H9 (cell line): ENCODE data around the gene CDH13. TPM values are rescaled to one million over a fixed set of nuclear protein-coding genes. Genes with fewer than 3 reads are reported as not detected.

Experiments used
- DNase-seq: peaks from one replicate; pipeline ENCODE4 v3.0.0-alpha.2; 2017
- H2AFZ ChIP-seq: one replicate; pipeline ENCODE4 v1.6.1; 2013; ENCODE audit warnings: mild to moderate bottlenecking, low read length, control low read depth, moderate library complexity
- H2AK5ac ChIP-seq: 2 replicates; pipeline ENCODE4 v1.6.1; 2013; ENCODE audit warnings: low read length, control low read depth, mixed read lengths; ENCODE audit not compliant: insufficient read length
- H2BK120ac ChIP-seq: one replicate; pipeline ENCODE4 v1.6.1; 2013; ENCODE audit warnings: low read depth, mild to moderate bottlenecking, low read length, control low read depth, inconsistent platforms; ENCODE audit not compliant: poor library complexity, severe bottlenecking
- H2BK12ac ChIP-seq: 2 replicates; pipeline ENCODE4 v1.6.1; 2013; ENCODE audit warnings: low read length, control low read depth, mixed read lengths, low read depth; ENCODE audit not compliant: insufficient read length
- H2BK15ac ChIP-seq: 2 replicates; pipeline ENCODE4 v1.6.1; 2013; ENCODE audit warnings: low read depth, low read length, control low read depth
- H2BK20ac ChIP-seq: one replicate; pipeline ENCODE4 v1.6.1; 2013; ENCODE audit warnings: low read depth, mild to moderate bottlenecking, low read length, control low read depth, inconsistent platforms; ENCODE audit not compliant: poor library complexity, severe bottlenecking
- H2BK5ac ChIP-seq: 2 replicates; pipeline ENCODE4 v1.6.1; 2013; ENCODE audit warnings: low read length, control low read depth, mixed read lengths; ENCODE audit not compliant: insufficient read length
- H3K14ac ChIP-seq: 2 replicates; pipeline ENCODE4 v1.6.1; 2013; ENCODE audit warnings: low read length, control low read depth; ENCODE audit not compliant: insufficient read depth
- H3K18ac ChIP-seq: 2 replicates; pipeline ENCODE4 v1.6.1; 2013; ENCODE audit warnings: low read depth, mild to moderate bottlenecking, mixed read lengths, low read length, control low read depth; ENCODE audit not compliant: insufficient read length
- H3K23ac ChIP-seq: 2 replicates; pipeline ENCODE4 v1.6.1; 2013; ENCODE audit warnings: low read length, control low read depth, mixed read lengths, low read depth; ENCODE audit not compliant: insufficient read length
- H3K23me2 ChIP-seq: 2 replicates; pipeline ENCODE4 v1.6.1; 2013; ENCODE audit warnings: low read depth, mild to moderate bottlenecking, mixed read lengths, low read length, control low read depth; ENCODE audit not compliant: insufficient read length, poor library complexity, severe bottlenecking
- H3K27ac ChIP-seq: 2 replicates; pipeline ENCODE4 v1.5.1; 2013; ENCODE audit warnings: low read length, control low read depth, mixed read lengths, low read depth; ENCODE audit not compliant: insufficient read length
- H3K27me3 ChIP-seq: 2 replicates; pipeline ENCODE4 v1.6.1; 2013; ENCODE audit warnings: low read length, control low read depth, inconsistent platforms; ENCODE audit not compliant: insufficient read depth
- H3K4ac ChIP-seq: 2 replicates; pipeline ENCODE4 v1.6.1; 2013; ENCODE audit warnings: low read depth, mild to moderate bottlenecking, control low read depth, inconsistent platforms, low read length, moderate library complexity
- H3K4me1 ChIP-seq: 2 replicates; pipeline ENCODE4 v1.6.1; 2013; ENCODE audit warnings: low read length, control low read depth, inconsistent platforms; ENCODE audit not compliant: insufficient read depth
- H3K4me2 ChIP-seq: 2 replicates; pipeline ENCODE4 v1.6.1; 2013; ENCODE audit warnings: low read length, control low read depth, mixed read lengths; ENCODE audit not compliant: insufficient read length, insufficient read depth
- H3K56ac ChIP-seq: 2 replicates; pipeline ENCODE4 v1.6.1; 2013; ENCODE audit warnings: low read depth, mild to moderate bottlenecking, mixed read lengths, low read length, control low read depth; ENCODE audit not compliant: insufficient read length
- H3K79me1 ChIP-seq: 2 replicates; pipeline ENCODE4 v1.6.1; 2013; ENCODE audit warnings: low read depth, mild to moderate bottlenecking, moderate library complexity, low read length, control low read depth, inconsistent platforms; ENCODE audit not compliant: insufficient read depth, poor library complexity, severe bottlenecking
- H3K79me2 ChIP-seq: 2 replicates; pipeline ENCODE4 v1.6.1; 2013; ENCODE audit warnings: low read length, control low read depth, inconsistent platforms; ENCODE audit not compliant: insufficient read depth
- H3K9ac ChIP-seq: 2 replicates; pipeline ENCODE4 v1.6.1; 2013; ENCODE audit warnings: low read length, control low read depth, mixed read lengths; ENCODE audit not compliant: insufficient read length; ENCODE audit errors: extremely low read depth
- H3K9me3 ChIP-seq: one replicate; pipeline ENCODE4 v1.6.1; 2013; ENCODE audit warnings: low read depth, low read length, inconsistent platforms; ENCODE audit not compliant: control insufficient read depth
- H3T11ph ChIP-seq: one replicate; pipeline ENCODE4 v1.6.1; 2013; ENCODE audit warnings: mild to moderate bottlenecking, low read length, control low read depth, inconsistent platforms
- H4K20me1 ChIP-seq: one replicate; pipeline ENCODE4 v1.6.1; 2013; ENCODE audit not compliant: control insufficient read depth, insufficient read length, insufficient read depth
- H4K5ac ChIP-seq: 2 replicates; pipeline ENCODE4 v1.6.1; 2013; ENCODE audit warnings: low read depth, mild to moderate bottlenecking, mixed read lengths, low read length, control low read depth; ENCODE audit not compliant: insufficient read length
- H4K8ac ChIP-seq: replicated peaks from 2 replicates; pipeline ENCODE4 v1.6.1; 2013; ENCODE audit warnings: low read length, control low read depth, mixed read lengths, low read depth; ENCODE audit not compliant: insufficient read length
- H4K91ac ChIP-seq: 2 replicates; pipeline ENCODE4 v1.6.1; 2013; ENCODE audit warnings: low read depth, mild to moderate bottlenecking, moderate library complexity, mixed read lengths, low read length, control low read depth; ENCODE audit not compliant: insufficient read length
- H3K27ac Mint-ChIP-seq, 3 experiments: 2 replicates in 2 of 3; 3 replicates in 1 of 3; pipeline ENCODE4 v1.8.0; 2020 to 2021; ENCODE audit warnings: mixed read lengths in 3 of 3, mild to moderate bottlenecking in 1 of 3, moderate library complexity in 1 of 3
- H3K27me3 Mint-ChIP-seq: 2 replicates; pipeline ENCODE4 v1.8.0; 2021; ENCODE audit warnings: low read depth, mild to moderate bottlenecking, moderate library complexity, mixed read lengths
- H3K36me3 Mint-ChIP-seq, 3 experiments: 2 replicates in 2 of 3; 3 replicates in 1 of 3; pipeline ENCODE4 v1.8.0; 2020 to 2021; ENCODE audit warnings: low read depth in 3 of 3, mixed read lengths in 3 of 3; ENCODE audit not compliant: insufficient read depth in 1 of 3
- H3K4me1 Mint-ChIP-seq, 2 experiments: 2 replicates each; pipeline ENCODE4 v1.8.0; 2020; ENCODE audit warnings: mixed read lengths in 2 of 2
- H3K4me3 Mint-ChIP-seq, 2 experiments: 2 replicates in 1 of 2; 3 replicates in 1 of 2; pipeline ENCODE4 v1.8.0; 2020 to 2021; ENCODE audit warnings: mild to moderate bottlenecking in 2 of 2, mixed read lengths in 2 of 2, moderate library complexity in 1 of 2
- H3K9me3 Mint-ChIP-seq, 2 experiments: 2 replicates in 1 of 2; 3 replicates in 1 of 2; pipeline ENCODE4 v1.8.0; 2020; ENCODE audit warnings: mild to moderate bottlenecking in 2 of 2, mixed read lengths in 2 of 2, moderate library complexity in 1 of 2
- WGBS: extraction: QIAGEN DNeasy Blood & Tissue Kit; methylation state at CpG from one replicate; pipeline ENCODE4 v1.1.7; 2013; ENCODE audit warnings: missing lambda C conversion rate, low lambda C conversion rate, mixed read lengths; ENCODE audit not compliant: insufficient read length; ENCODE audit errors: extremely low coverage; 5-methylcytosine and 5-hydroxymethylcytosine counted together
- total RNA-seq: library from RNA; stranded (reverse); gene quantifications from 2 replicates; pipeline ENCODE4 v1.2.1, GENCODE V29; 2021
- TF ChIP-seq, protein P1 (sequence below): fragments of 200-600 bp; sonication (generic); conservative IDR thresholded peaks from 3 replicates; pipeline ENCODE4 v1.8.0; 2021; ENCODE audit warnings: antibody characterized with exemption, mild to moderate bottlenecking

The CDH13 gene
- total RNA-seq, 1 experiment from 2014 or later, result 1.5 TPM

DNA sequence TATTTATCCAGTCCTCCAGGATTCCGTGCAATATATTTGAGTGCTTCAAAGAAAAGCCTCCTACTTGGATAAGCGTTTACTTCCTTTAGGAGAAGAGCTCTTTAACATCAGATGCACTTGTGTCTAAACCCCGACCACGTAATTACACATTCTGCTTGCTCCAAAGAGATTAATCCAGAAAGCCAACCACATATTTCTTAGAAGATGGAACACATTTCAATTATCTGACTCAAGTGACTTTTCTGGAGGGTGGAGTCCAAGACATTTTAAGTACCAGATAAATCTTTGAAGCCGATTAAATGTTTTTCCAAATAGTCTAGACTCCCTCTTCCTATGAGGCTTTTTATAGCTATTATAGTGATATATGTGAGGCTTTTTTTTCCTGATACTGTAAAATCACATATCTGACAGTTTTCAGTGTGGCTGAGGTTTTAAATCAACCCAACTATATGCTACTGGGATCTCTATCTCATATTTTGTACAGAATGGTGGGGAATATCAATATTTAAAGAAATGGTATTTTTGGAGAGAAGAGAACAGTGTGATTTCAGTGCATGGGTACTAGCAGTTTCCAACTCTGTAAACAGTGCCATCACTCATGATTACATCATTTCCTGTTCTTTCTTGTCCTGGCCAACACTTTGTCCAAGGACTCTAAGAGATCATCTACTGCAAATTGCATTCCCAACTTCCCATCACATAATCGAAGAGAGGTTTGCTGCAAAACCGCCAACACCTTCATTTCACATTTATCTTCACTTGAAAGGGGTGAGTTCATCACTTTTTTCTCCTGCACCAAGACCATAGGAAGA is 988.6 kb downstream of the CDH13 start:
- Histone ChIP-seq H4K91ac (no peak overlapping the region), H2BK5ac (no peak overlapping the region), H4K8ac (no peak overlapping the region), H4K5ac (no peak overlapping the region), H3K9ac (no peak overlapping the region), H2AK5ac (no peak overlapping the region), H3K4me1 (no peaks in the 10 kb centered on the region; the same call in 1 of the 2 replicates), H3K23ac (no peak overlapping the region), H2BK120ac (no peak overlapping the region), H3K79me2 (no peaks in the 10 kb centered on the region), H3K27me3 (no peaks in the 10 kb centered on the region), H3K4me2 (no peak overlapping the region), H3K79me1 (no peaks in the 10 kb centered on the region), H2BK12ac (no peak overlapping the region), H4K20me1 (peaks cover 3% of the 10 kb centered on the region), H3T11ph (no peak overlapping the region), H2BK15ac (no peak overlapping the region), H2BK20ac (no peak overlapping the region), H3K18ac (no peak overlapping the region), H3K23me2 (no peaks in the 10 kb centered on the region), H3K4ac (no peak overlapping the region), H3K56ac (no peak overlapping the region), H3K9me3 (no peaks in the 10 kb centered on the region), H3K14ac (no peak overlapping the region), H2AFZ (no peak overlapping the region), H3K27ac (no peak overlapping the region)
- DNase-seq, result peak; percentile 2
- H3K4me3 Mint-ChIP-seq, result no peak overlapping the region
- H3K9me3 Mint-ChIP-seq, result peaks cover 6 to 11% of the 10 kb centered on the region in 2 experiments; a peak in 4 of 5 replicates
- H3K4me1 Mint-ChIP-seq, result peaks cover 10 to 12% of the 10 kb centered on the region in 2 experiments
- H3K27me3 Mint-ChIP-seq, result no peaks in the 10 kb centered on the region; the same call in 1 of the 2 replicates
- TF ChIP-seq, protein P1, sequence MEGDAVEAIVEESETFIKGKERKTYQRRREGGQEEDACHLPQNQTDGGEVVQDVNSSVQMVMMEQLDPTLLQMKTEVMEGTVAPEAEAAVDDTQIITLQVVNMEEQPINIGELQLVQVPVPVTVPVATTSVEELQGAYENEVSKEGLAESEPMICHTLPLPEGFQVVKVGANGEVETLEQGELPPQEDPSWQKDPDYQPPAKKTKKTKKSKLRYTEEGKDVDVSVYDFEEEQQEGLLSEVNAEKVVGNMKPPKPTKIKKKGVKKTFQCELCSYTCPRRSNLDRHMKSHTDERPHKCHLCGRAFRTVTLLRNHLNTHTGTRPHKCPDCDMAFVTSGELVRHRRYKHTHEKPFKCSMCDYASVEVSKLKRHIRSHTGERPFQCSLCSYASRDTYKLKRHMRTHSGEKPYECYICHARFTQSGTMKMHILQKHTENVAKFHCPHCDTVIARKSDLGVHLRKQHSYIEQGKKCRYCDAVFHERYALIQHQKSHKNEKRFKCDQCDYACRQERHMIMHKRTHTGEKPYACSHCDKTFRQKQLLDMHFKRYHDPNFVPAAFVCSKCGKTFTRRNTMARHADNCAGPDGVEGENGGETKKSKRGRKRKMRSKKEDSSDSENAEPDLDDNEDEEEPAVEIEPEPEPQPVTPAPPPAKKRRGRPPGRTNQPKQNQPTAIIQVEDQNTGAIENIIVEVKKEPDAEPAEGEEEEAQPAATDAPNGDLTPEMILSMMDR, result no peak
- H3K36me3 Mint-ChIP-seq, result peaks cover 0 to 7% (median 0%) of the 10 kb centered on the region in 3 experiments; a peak in 2 of 7 replicates
- no peak overlapping the region for H3K27ac Mint-ChIP-seq
- no CpG with 5 or more reads among the region's 7 CpGs for WGBS
